ENCODE data around the gene CFAP73. TPM values are rescaled to one million over a fixed set of nuclear protein-coding genes. Genes with fewer than 3 reads are reported as not detected.

CFAP73 gene
- total RNA-seq, 1 experiment from 2014 or later = 0.23 TPM

DNA sequence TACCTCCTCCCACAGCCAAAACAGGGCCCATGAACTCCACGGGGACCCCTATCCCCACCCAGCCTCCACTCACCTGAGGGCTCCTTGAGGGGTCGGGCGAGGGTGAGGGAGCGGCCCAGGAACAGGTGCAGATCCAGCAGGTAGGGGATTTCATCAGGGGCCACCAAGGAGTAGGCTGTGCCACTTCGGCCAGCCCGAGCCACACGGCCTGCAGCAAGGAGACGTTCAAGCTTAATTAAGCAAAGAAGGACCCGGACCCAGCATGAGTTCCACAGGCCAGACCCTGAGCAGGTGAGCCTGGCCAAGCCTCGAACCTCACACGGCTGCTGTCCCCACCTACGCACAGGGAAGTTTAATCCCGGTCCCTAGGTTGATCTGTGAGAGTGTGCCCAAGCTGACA lies 20.2 kb downstream of the CFAP73 start:
- no TSS peak for BruUV-seq (replicated peaks)
- Mint-ChIP-seq H3K36me3 (ENCODE audit: insufficient read depth, unreplicated experiment) (peaks cover 93% of the 10 kb centered on the region), H3K27me3 (ENCODE audit: insufficient read depth, unreplicated experiment) (no peaks in the 10 kb centered on the region), H3K4me1 (ENCODE audit: low read depth, unreplicated experiment) (no peaks in the 10 kb centered on the region), H3K4me3 (ENCODE audit: unreplicated experiment) (no peak overlapping the region), H3K27ac (ENCODE audit: unreplicated experiment) (no peak overlapping the region), H3K9me3 (ENCODE audit: unreplicated experiment) (no peaks in the 10 kb centered on the region)
- no peak for TF ChIP-seq CTCF (IDR thresholded peaks at IDR 0.05; ENCODE audit: insufficient read depth in 1 of 2, low read depth in 1 of 2, low read length in 1 of 2, severe bottlenecking in 1 of 2, unreplicated experiment in 1 of 2)
- intact Hi-C loops (cut with micrococcal nuclease; ENCODE audit: unreplicated experiment) = no loop called here
- ChIA-PET POLR2A (no interaction called here), CTCF (no interaction called here)
- no peak for DNase-seq
- no peak overlapping the region for H3K4me3 ChIP-seq (ENCODE audit: low read depth, low read length)
- no peaks in the 10 kb centered on the region for H3K9me3 ChIP-seq
- H3K36me3 ChIP-seq (ENCODE audit: control insufficient read depth, insufficient read depth, low read length) = peaks cover 5% of the 10 kb centered on the region; the same call in 1 of the 2 replicates
- no peaks in the 10 kb centered on the region for H3K4me1 ChIP-seq
- no peaks in the 10 kb centered on the region for H3K27me3 ChIP-seq (replicated peaks; ENCODE audit: control insufficient read depth, insufficient read depth, low read length)

DNA sequence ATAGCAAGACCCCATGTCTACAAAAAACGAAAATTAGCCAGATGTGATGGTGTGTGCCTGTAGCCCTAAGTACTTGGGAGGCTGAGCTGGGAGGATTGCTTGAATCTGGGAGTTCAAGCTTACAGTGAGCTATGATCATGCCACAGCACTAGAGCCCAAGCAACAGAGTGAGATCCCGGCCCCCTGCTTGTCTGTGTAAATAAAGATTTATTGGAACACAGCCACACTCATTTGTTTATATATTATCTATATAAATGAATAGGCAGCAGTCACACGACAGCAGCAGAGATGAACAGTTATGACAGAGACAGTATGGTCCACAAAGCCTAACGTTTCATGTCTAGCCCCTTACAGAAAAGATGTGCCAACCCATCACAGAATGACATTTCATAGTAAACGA lies 20.9 kb downstream of the CFAP73 start:
- Mint-ChIP-seq H3K27me3 (ENCODE audit: insufficient read depth, unreplicated experiment) (no peaks in the 10 kb centered on the region), H3K4me1 (ENCODE audit: low read depth, unreplicated experiment) (no peaks in the 10 kb centered on the region), H3K27ac (ENCODE audit: unreplicated experiment) (no peak overlapping the region), H3K36me3 (ENCODE audit: insufficient read depth, unreplicated experiment) (peaks cover 95% of the 10 kb centered on the region), H3K9me3 (ENCODE audit: unreplicated experiment) (no peaks in the 10 kb centered on the region), H3K4me3 (ENCODE audit: unreplicated experiment) (no peak overlapping the region)
- no peaks in the 10 kb centered on the region for H3K9me3 ChIP-seq
- intact Hi-C loops (cut with micrococcal nuclease; ENCODE audit: unreplicated experiment) = no loop called here
- DNase-seq = no peak
- CTCF ChIA-PET = interaction anchor here (0.6 kb wide), 1 partner anchor 17 kb away, joined by 3 read pairs; no protein-coding TSS in a partner anchor
- no peaks in the 10 kb centered on the region for H3K27me3 ChIP-seq (replicated peaks; ENCODE audit: control insufficient read depth, insufficient read depth, low read length)
- POLR2A ChIA-PET = no interaction called here
- H3K36me3 ChIP-seq (ENCODE audit: control insufficient read depth, insufficient read depth, low read length) = peaks cover 5% of the 10 kb centered on the region; the same call in 1 of the 2 replicates
- BruUV-seq (replicated peaks) = no TSS peak
- H3K4me1 ChIP-seq = no peaks in the 10 kb centered on the region
- H3K4me3 ChIP-seq (ENCODE audit: low read depth, low read length) = no peak overlapping the region
- no peak for TF ChIP-seq CTCF (IDR thresholded peaks at IDR 0.05; ENCODE audit: insufficient read depth in 1 of 2, low read depth in 1 of 2, low read length in 1 of 2, severe bottlenecking in 1 of 2, unreplicated experiment in 1 of 2)

DNA sequence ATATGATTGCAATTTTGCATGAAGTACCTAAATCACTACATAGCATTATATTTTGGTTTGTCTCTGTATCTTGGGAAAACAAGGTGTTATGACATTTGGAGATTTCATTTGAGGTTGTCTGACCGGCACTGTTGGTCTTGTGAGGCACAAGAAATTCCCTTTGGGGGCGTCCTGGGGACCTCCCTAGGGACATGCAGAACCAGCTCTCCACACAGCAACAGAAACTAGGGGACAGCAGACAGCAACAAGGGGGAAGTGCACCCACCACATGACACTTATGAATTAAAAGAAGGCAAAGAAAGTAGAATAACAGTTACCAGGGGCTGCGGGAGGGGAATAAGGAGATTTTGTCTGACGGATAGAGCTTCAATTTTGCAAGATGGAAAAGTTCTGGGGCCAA lies 21.4 kb downstream of the CFAP73 start:
- no peak overlapping the region for H3K4me3 ChIP-seq (ENCODE audit: low read depth, low read length)
- H3K27me3 Mint-ChIP-seq (ENCODE audit: insufficient read depth, unreplicated experiment) = no peaks in the 10 kb centered on the region
- no TSS peak for BruUV-seq (replicated peaks)
- ChIA-PET POLR2A (no interaction called here), CTCF (no interaction called here)
- peaks cover 91% of the 10 kb centered on the region for H3K36me3 Mint-ChIP-seq (ENCODE audit: insufficient read depth, unreplicated experiment)
- H3K4me1 ChIP-seq = no peaks in the 10 kb centered on the region
- intact Hi-C loops (cut with micrococcal nuclease; ENCODE audit: unreplicated experiment) = no loop called here
- TF ChIP-seq CTCF (IDR thresholded peaks at IDR 0.05; ENCODE audit: insufficient read depth in 1 of 2, low read depth in 1 of 2, low read length in 1 of 2, severe bottlenecking in 1 of 2, unreplicated experiment in 1 of 2) = no peak
- no peak overlapping the region for H3K4me3 Mint-ChIP-seq (ENCODE audit: unreplicated experiment)
- DNase-seq = no peak
- H3K27me3 ChIP-seq (replicated peaks; ENCODE audit: control insufficient read depth, insufficient read depth, low read length) = no peaks in the 10 kb centered on the region
- H3K9me3 ChIP-seq = no peaks in the 10 kb centered on the region
- no peak overlapping the region for H3K27ac Mint-ChIP-seq (ENCODE audit: unreplicated experiment)
- H3K4me1 Mint-ChIP-seq (ENCODE audit: low read depth, unreplicated experiment) = no peaks in the 10 kb centered on the region
- no peaks in the 10 kb centered on the region for H3K9me3 Mint-ChIP-seq (ENCODE audit: unreplicated experiment)
- H3K36me3 ChIP-seq (ENCODE audit: control insufficient read depth, insufficient read depth, low read length) = peaks cover 5% of the 10 kb centered on the region; the same call in 1 of the 2 replicates
